Neural cell (in vitro differentiated cells): ENCODE measurements around the gene AGTPBP1. TPM values are rescaled to one million over a fixed set of nuclear protein-coding genes. Genes with fewer than 3 reads are reported as not detected.

ENCODE experiments used
- H2AFZ ChIP-seq: fragments of 200-600, 300-800 bp; sonication (generic), shearing (Covaris generic); 2 replicates; pipeline ENCODE4 v1.6.0; 2014; ENCODE audit warnings: low read depth, mild to moderate bottlenecking, antibody characterized with exemption, low read length, moderate library complexity
- H3F3A ChIP-seq: fragments of 200-600 bp; shearing (Covaris generic); 2 replicates; pipeline ENCODE4 v1.6.1; 2016; ENCODE audit warnings: mild to moderate bottlenecking, moderate library complexity, mixed read lengths, antibody characterized with exemption, low read length; ENCODE audit not compliant: insufficient read depth, poor library complexity, severe bottlenecking
- H3K27ac ChIP-seq: fragments of 200-600, 300-800 bp; sonication (generic), shearing (Covaris generic); 2 replicates; pipeline ENCODE4 v1.5.1; 2014; ENCODE audit warnings: mild to moderate bottlenecking, low read length, moderate library complexity
- H3K27me3 ChIP-seq: fragments of 300-800, 200-600 bp; sonication (generic), shearing (Covaris generic); 2 replicates; pipeline ENCODE4 v1.6.0; 2014; ENCODE audit warnings: mild to moderate bottlenecking, low read depth, low read length, moderate library complexity; ENCODE audit not compliant: insufficient read depth
- H3K36me3 ChIP-seq: fragments of 300-800, 200-600 bp; sonication (generic), shearing (Covaris generic); 2 replicates; pipeline ENCODE4 v1.5.1; 2014; ENCODE audit warnings: mild to moderate bottlenecking, antibody characterized with exemption, low read length, moderate library complexity; ENCODE audit not compliant: insufficient read depth
- H3K4me2 ChIP-seq: fragments of 300-800, 200-600 bp; sonication (generic), shearing (Covaris generic); 2 replicates; pipeline ENCODE4 v1.6.0; 2014; ENCODE audit warnings: mild to moderate bottlenecking, low read length
- H3K4me3 ChIP-seq: fragments of 300-800, 200-600 bp; sonication (generic), shearing (Covaris generic); 2 replicates; pipeline ENCODE4 v1.5.1; 2014; ENCODE audit warnings: mild to moderate bottlenecking, low read length, moderate library complexity
- H3K79me2 ChIP-seq: fragments of 200-600 bp; shearing (Covaris generic); replicated peaks from 2 replicates; pipeline ENCODE4 v1.6.0; 2014; ENCODE audit warnings: mild to moderate bottlenecking, low read length, moderate library complexity; ENCODE audit not compliant: insufficient read depth
- H3K9ac ChIP-seq: fragments of 300-800, 200-600 bp; sonication (generic), shearing (Covaris generic); 2 replicates; pipeline ENCODE4 v1.6.1; 2016; ENCODE audit warnings: mild to moderate bottlenecking, low read length, mixed read lengths
- H3K9me2 ChIP-seq: fragments of 200-600 bp; shearing (Covaris generic); 2 replicates; pipeline ENCODE4 v1.6.1; 2016; ENCODE audit warnings: mild to moderate bottlenecking, low read length, mixed read lengths; ENCODE audit not compliant: insufficient read depth
- H3K9me3 ChIP-seq: fragments of 200-600, 300-800 bp; sonication (generic), shearing (Covaris generic); 2 replicates; pipeline ENCODE4 v1.6.1; 2016; ENCODE audit warnings: mild to moderate bottlenecking, mixed run types, low read length, moderate library complexity, mixed read lengths
- H4K20me1 ChIP-seq: fragments of 200-600 bp; shearing (Covaris generic); 2 replicates; pipeline ENCODE4 v1.6.1; 2016; ENCODE audit warnings: mild to moderate bottlenecking, mixed run types; ENCODE audit not compliant: insufficient read depth
- EP300 ChIP-seq: fragments of 450-650 bp; conservative IDR thresholded peaks from 2 replicates; pipeline ENCODE4 v1.6.1; 2014; ENCODE audit warnings: antibody characterized with exemption, mild to moderate bottlenecking, moderate library complexity; ENCODE audit not compliant: poor library complexity, severe bottlenecking
- EZH2 ChIP-seq: fragments of 200-600, 300-800 bp; shearing (Covaris generic), sonication (generic); IDR thresholded peaks from 2 replicates; pipeline ENCODE4 v1.6.1; 2014; ENCODE audit warnings: antibody characterized with exemption, low read length, borderline replicate concordance, mild to moderate bottlenecking; ENCODE audit not compliant: insufficient read depth, poor library complexity, severe bottlenecking
- MXI1 ChIP-seq: fragments of 450-650 bp; conservative IDR thresholded peaks from 2 replicates; pipeline ENCODE4 v1.6.1; 2014; ENCODE audit warnings: antibody characterized with exemption, mild to moderate bottlenecking; ENCODE audit not compliant: poor library complexity, severe bottlenecking
- POLR2AphosphoS5 ChIP-seq: IDR thresholded peaks from 2 replicates; pipeline ENCODE4 v1.6.1; 2012
- RAD21 ChIP-seq: fragments of 450-650 bp; conservative IDR thresholded peaks from 2 replicates; pipeline ENCODE4 v1.6.1; 2014; ENCODE audit warnings: antibody characterized with exemption, mild to moderate bottlenecking, moderate library complexity
- SMC3 ChIP-seq: fragments of 450-650 bp; conservative IDR thresholded peaks from 2 replicates; pipeline ENCODE4 v1.6.1; 2014; ENCODE audit warnings: antibody characterized with exemption, mild to moderate bottlenecking, moderate library complexity; ENCODE audit not compliant: poor library complexity
- TAF1 ChIP-seq: IDR thresholded peaks from 2 replicates; pipeline ENCODE4 v1.6.1; 2012; ENCODE audit warnings: low read depth
- polyA plus RNA-seq: library from polyadenylated mRNA; depleted of rRNA; stranded (reverse); fragments of >200 nt; gene quantifications from 2 replicates; pipeline ENCODE4 v1.2.3, GENCODE V29; 2014
- TF ChIP-seq, protein P1 (sequence below): fragments of 450-650 bp; IDR thresholded peaks from 2 replicates; pipeline ENCODE4 v1.5.1; 2014; ENCODE audit warnings: antibody characterized with exemption, mild to moderate bottlenecking, moderate library complexity; ENCODE audit not compliant: poor library complexity, severe bottlenecking
- TF ChIP-seq, protein P2 (sequence below): IDR thresholded peaks from 2 replicates; pipeline ENCODE4 v1.6.1; 2012; ENCODE audit warnings: borderline replicate concordance

AGTPBP1 gene
- polyA plus RNA-seq, 1 donor from 2014 or later: 90.7 TPM

DNA sequence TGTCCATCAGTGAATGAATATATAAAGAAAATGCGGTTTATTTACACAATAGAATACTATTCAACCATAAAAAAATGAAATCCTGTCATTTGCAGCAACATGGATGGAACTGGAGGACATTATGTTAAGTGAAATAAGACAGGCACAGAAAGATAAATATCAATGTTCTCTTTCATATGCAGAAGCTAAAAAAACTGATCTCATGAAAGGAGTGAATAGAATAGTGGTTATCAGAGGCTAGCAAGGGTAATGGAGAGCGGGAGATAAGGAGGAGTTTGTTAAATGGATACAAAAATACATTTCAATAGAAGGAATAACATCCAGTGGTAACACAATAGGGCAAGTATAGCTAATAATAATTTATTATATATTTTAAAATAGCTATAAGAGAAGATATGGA, 65.0 kb downstream of the AGTPBP1 start:
- Histone ChIP-seq H3K27ac (no peak overlapping the region), H3K27me3 (no peaks in the 10 kb centered on the region), H3K36me3 (no peaks in the 10 kb centered on the region), H3K9me2 (no peaks in the 10 kb centered on the region), H3F3A (no peaks in the 10 kb centered on the region), H3K9me3 (no peaks in the 10 kb centered on the region), H3K79me2 (no peaks in the 10 kb centered on the region), H3K4me3 (no peak overlapping the region), H4K20me1 (no peaks in the 10 kb centered on the region), H2AFZ (no peak overlapping the region), H3K4me2 (no peak overlapping the region), H3K9ac (no peak overlapping the region)
- TF ChIP-seq MXI1: no peak
- TF ChIP-seq, protein P1, sequence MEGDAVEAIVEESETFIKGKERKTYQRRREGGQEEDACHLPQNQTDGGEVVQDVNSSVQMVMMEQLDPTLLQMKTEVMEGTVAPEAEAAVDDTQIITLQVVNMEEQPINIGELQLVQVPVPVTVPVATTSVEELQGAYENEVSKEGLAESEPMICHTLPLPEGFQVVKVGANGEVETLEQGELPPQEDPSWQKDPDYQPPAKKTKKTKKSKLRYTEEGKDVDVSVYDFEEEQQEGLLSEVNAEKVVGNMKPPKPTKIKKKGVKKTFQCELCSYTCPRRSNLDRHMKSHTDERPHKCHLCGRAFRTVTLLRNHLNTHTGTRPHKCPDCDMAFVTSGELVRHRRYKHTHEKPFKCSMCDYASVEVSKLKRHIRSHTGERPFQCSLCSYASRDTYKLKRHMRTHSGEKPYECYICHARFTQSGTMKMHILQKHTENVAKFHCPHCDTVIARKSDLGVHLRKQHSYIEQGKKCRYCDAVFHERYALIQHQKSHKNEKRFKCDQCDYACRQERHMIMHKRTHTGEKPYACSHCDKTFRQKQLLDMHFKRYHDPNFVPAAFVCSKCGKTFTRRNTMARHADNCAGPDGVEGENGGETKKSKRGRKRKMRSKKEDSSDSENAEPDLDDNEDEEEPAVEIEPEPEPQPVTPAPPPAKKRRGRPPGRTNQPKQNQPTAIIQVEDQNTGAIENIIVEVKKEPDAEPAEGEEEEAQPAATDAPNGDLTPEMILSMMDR: no peak
- TF ChIP-seq SMC3: no peak
- TF ChIP-seq EP300: no peak

DNA sequence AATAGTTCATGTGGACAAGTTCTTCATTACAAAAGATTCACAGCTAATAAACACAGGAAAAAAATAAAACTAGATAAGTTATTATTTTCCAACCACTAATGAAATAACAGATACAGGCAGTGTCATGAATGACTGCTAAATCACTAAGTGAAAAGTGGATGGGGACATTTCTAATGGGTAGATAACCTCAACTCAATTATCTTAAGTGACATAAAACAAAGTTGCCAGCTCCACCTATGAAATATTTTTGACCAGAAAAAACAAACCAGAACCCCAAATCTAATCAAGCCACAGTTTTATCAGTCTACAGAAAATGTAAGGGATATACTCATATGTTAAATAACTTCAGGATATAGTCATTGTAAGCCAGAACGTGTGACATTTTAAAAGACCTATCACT, 74.4 kb downstream of the AGTPBP1 start:
- no peaks in the 10 kb centered on the region for H3K27me3 ChIP-seq
- no peaks in the 10 kb centered on the region for H3K9me2 ChIP-seq
- no peaks in the 10 kb centered on the region for H3K79me2 ChIP-seq
- no peaks in the 10 kb centered on the region for H3K9me3 ChIP-seq
- no peak overlapping the region for H2AFZ ChIP-seq
- no peak overlapping the region for H3K4me2 ChIP-seq
- H3K27ac ChIP-seq: no peak overlapping the region
- no peaks in the 10 kb centered on the region for H3F3A ChIP-seq
- H4K20me1 ChIP-seq: no peaks in the 10 kb centered on the region
- H3K36me3 ChIP-seq: no peaks in the 10 kb centered on the region
- TF ChIP-seq POLR2AphosphoS5 (no peak), SMC3 (no peak), RAD21 (no peak), TAF1 (no peak), EZH2 (no peak), EP300 (no peak), MXI1 (no peak)
- TF ChIP-seq, protein P1: no peak
- TF ChIP-seq, protein P2, sequence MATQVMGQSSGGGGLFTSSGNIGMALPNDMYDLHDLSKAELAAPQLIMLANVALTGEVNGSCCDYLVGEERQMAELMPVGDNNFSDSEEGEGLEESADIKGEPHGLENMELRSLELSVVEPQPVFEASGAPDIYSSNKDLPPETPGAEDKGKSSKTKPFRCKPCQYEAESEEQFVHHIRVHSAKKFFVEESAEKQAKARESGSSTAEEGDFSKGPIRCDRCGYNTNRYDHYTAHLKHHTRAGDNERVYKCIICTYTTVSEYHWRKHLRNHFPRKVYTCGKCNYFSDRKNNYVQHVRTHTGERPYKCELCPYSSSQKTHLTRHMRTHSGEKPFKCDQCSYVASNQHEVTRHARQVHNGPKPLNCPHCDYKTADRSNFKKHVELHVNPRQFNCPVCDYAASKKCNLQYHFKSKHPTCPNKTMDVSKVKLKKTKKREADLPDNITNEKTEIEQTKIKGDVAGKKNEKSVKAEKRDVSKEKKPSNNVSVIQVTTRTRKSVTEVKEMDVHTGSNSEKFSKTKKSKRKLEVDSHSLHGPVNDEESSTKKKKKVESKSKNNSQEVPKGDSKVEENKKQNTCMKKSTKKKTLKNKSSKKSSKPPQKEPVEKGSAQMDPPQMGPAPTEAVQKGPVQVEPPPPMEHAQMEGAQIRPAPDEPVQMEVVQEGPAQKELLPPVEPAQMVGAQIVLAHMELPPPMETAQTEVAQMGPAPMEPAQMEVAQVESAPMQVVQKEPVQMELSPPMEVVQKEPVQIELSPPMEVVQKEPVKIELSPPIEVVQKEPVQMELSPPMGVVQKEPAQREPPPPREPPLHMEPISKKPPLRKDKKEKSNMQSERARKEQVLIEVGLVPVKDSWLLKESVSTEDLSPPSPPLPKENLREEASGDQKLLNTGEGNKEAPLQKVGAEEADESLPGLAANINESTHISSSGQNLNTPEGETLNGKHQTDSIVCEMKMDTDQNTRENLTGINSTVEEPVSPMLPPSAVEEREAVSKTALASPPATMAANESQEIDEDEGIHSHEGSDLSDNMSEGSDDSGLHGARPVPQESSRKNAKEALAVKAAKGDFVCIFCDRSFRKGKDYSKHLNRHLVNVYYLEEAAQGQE: no peak
- no peak overlapping the region for H3K9ac ChIP-seq
- H3K4me3 ChIP-seq: no peak overlapping the region
